ENCODE data around the gene SLC38A7. TPM values are rescaled to one million over a fixed set of nuclear protein-coding genes. Genes with fewer than 3 reads are reported as not detected.
A peak's percentile ranks its signal among the peaks of the same experiment; 100 is the strongest.

The SLC38A7 gene
- total and polyA plus RNA-seq, 2 of the 13 experiments (the other 11 are each of a cell fraction or from before 2014, with no cell fraction given) = 13.2 to 14.1 TPM

DNA sequence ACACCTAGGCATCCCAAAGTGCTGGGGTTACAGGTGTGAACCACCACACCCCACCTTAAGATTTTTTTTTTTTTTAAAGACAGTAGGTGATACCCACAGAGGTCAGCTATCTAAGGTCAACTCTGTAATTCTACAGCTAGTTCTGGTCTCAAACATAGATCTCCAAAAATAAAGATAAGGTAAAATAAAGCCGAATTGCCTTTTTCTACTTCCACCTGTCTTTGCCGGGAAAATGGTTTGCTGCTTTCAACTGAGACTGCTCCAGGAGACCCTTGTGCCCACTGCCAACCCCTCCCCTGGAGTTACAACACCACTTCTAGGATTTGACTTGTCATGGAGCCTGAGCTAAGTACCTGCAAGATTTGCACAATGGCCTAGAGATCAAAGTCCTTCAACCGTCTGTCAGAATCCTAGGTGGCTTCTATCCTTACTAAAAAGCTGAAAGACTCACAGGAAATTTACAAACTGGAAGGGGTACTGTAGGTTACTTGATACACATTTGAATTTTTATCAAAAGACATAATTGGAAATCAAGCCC, 50.2 kb downstream of the SLC38A7 start (continued):
- TF ChIP-seq MTF1 (CRISPR knock-in tag; IDR thresholded peaks at IDR 0.05) (peak; percentile 18; the same call in 1 of the 2 replicates), CREB1 (IDR thresholded peaks at IDR 0.05) (no peak), CREB1 (CRISPR knock-in tag; IDR thresholded peaks at IDR 0.05) (peak; percentile 44; the same call in 1 of the 2 replicates), PLRG1 (conservative IDR thresholded peaks at IDR 0.05) (no peak), POGK (CRISPR knock-in tag; conservative IDR thresholded peaks at IDR 0.05) (0 out of 2 replicates have a peak, but pooled peaks have one; percentile 35), CEBPB (IDR thresholded peaks at IDR 0.05; ENCODE audit: borderline replicate concordance, low read depth, low read length) (peak; percentile 98), EEA1 (CRISPR knock-in tag; IDR thresholded peaks at IDR 0.05; ENCODE audit: borderline replicate concordance) (no peak), PRMT3 (CRISPR knock-in tag; IDR thresholded peaks at IDR 0.05; ENCODE audit: borderline replicate concordance, low read depth) (no peak), ZMYM3 (CRISPR knock-in tag; IDR thresholded peaks at IDR 0.05) (0 out of 2 replicates have a peak, but pooled peaks have one; percentile 25), BHLHE40 (IDR thresholded peaks at IDR 0.05; ENCODE audit: low read length) (no peak), NR2C2 (CRISPR knock-in tag; IDR thresholded peaks at IDR 0.05; ENCODE audit: borderline replicate concordance) (peak; percentile 48), PREB (CRISPR knock-in tag; IDR thresholded peaks at IDR 0.05) (no peak), TP53 (CRISPR knock-in tag; conservative IDR thresholded peaks at IDR 0.05) (0 out of 2 replicates have a peak, but pooled peaks have one; percentile 57), ESRRA (CRISPR knock-in tag; IDR thresholded peaks at IDR 0.05; ENCODE audit: low read depth) (0 out of 2 replicates have a peak, but pooled peaks have one; percentile 24), SALL2 (CRISPR knock-in tag; IDR thresholded peaks at IDR 0.05) (no peak), ISL2 (CRISPR knock-in tag; IDR thresholded peaks at IDR 0.05) (peak; percentile 53), ZMYM4 (CRISPR knock-in tag; IDR thresholded peaks at IDR 0.05) (peak; percentile 48; the same call in 1 of the 2 replicates), ZBTB44 (CRISPR knock-in tag; IDR thresholded peaks at IDR 0.05) (no peak), GTF3A (CRISPR knock-in tag; conservative IDR thresholded peaks at IDR 0.05) (no peak), ZNF280D (CRISPR knock-in tag; IDR thresholded peaks at IDR 0.05) (0 out of 2 replicates have a peak, but pooled peaks have one; percentile 6), ZNF501 (CRISPR knock-in tag; IDR thresholded peaks at IDR 0.05) (no peak), SALL1 (CRISPR knock-in tag; IDR thresholded peaks at IDR 0.05) (peak; percentile 29; the same call in 1 of the 2 replicates)
- TF ChIP-seq, protein P1, sequence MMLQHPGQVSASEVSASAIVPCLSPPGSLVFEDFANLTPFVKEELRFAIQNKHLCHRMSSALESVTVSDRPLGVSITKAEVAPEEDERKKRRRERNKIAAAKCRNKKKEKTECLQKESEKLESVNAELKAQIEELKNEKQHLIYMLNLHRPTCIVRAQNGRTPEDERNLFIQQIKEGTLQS (CRISPR knock-in tag; IDR thresholded peaks at IDR 0.05) = no peak

All from HepG2 (cell line).